OCI-M1 (cell line): ENCODE measurements around the gene PLPP7.

Experiments used
- DNase-seq: peaks from one replicate; lab custom pipeline; 2025; lab: John Stamatoyannopoulos, UW

PLPP7 gene

DNA sequence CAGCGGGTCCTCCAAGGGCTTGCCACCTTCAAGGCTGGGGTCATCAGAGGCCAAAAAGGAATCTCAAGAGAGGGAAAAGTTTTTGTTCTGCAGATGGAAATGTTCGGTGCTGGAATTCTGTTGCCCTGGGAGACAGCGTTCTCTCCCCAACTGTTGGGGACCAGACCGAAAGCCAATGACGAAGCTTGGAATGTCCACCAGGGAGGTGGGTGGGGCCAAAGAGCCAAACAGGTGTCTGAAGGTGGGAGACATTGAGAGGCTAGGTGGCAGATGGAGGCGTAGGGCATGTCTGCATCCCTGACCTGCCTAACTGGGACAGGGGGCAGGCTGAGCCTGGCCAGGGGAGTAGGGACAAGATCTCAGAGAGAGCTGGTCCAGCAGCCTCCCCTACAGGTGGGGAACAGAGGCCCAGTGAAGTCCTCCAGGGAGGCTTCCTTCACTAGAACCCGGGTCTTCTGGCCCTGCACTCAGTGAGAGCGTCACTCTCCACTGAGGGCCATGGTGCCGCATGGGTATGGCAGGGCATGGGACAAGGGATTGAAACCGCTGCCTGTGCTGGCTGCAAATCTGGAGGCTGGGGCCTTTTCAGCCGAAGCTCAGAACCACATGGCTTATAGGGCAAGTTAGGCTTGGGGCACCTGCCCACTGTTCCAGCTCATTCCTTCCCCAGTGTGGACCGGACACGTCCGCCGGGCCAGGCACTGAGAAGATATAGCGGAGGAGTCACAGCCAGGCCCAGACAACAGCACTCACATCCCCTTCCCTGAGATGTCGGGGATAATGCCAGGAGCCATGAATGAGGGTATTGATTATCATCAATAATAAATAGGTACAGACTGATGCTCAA lies 8.2 kb upstream of the PLPP7 start:
- DNase-seq = no peak

DNA sequence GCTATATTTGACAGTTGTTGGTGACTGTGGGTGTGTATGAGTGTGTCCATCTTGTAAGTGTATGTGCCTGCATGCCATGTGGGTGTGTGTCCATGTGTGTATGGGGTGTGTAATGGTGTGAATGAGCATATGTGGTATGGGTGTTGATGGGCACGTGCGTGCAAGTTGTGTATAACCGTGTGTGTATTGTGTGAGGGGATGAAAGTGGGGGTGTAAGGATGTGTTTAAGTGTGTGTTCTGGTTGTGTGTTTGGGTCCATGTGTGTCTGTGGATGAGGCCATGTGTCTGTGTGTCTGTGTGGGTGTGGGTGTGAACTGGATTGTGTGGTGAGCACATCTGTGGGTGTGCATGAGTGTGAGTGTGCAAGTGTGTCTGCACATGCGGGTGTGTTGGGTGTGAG lies 7.3 kb upstream of the PLPP7 start:
- no peak for DNase-seq

DNA sequence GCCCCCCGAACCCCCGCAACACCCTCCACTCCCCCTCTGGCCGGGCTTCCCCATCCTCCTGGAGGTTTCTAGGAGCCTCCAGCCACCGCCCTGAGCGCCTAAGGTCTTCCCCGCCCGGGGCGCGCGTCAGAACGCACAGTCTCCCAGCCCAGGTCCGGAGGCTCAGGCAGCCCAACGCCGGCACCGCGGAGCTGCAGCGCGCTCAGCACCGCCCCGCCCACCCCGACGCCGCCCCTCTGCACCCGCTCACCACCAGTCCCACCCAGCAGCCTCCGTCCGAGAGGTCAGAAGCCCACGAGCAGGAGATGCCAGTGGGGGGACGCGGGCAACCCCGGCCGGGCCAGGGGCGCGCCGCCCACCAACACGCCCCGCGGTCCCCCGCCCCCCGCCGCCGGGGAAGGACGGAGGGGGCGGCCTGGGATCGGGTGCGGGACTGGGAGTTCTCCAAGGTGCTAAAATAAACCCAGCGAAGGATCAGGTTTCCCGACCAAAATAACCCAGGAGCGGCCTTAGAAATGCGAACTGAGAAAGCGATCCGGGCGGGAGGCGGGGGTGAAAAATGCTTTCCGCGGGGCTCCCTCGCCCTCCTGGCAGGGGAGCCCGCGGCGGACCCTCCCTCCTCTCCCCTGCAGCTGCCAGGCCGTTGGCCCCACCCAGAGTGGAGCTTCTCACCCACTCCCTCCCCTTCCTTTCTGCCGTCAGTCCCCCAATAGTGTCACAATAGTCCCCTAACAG lies 6.7 kb upstream of the PLPP7 start:
- no peak for DNase-seq

DNA sequence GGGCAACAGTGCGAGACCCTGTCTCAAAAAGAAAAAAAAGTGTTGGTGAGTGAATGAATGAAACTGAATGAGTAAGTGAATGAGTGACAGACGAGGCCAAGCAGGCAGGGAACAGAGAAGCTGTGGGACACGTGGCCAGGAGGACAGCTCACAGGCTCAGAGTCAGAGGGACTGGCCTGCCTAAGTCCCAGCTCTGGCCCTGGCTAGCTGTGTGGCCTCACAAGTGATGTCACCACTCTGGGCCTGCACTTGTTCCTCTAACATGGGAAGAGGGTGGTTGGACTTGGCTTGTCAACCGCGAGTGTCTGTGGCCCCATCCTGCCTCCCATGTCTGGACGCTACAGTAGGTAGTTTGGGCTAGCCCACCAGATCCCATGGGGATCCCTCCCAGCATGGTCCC lies 4.7 kb upstream of the PLPP7 start:
- DNase-seq = no peak

DNA sequence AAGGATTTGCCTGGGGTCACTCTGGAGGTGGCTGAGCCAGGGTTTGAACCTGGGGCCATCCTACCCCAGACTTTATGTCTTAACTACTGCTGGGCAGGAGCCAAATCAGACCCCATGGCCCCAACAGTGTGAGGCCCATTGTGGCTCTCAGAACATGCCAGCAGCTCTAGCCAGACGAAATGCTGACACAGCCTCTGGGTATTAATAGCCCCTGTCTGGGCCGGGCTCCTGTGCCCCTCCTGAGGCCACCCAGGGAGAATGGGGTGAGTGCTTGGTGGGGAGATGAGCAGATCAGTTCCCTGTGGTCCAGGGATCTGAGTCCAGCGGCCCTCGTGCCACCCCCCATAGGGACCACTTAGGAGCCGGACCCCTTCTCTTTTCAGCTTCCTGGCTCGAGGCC lies 2.2 kb upstream of the PLPP7 start:
- DNase-seq = no peak

DNA sequence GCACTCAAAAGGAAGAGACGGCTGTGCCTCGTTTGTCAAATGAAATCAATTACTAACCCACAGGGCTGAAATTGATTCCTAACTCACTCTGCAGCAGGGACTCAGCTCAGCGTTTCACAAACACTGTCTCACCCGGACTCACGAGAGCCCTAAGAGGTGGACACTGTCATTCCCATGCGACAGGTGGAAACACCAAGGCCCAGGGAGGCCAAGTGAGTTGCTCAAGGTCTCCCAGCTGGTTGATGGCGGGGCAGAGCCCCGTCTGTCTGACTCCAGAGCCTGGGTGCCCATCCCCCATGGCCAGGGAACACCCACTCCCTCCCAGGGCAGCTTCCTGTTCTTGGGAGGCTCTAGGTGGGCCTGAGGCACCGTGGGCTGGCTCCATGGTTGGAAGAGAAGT lies 1.3 kb upstream of the PLPP7 start:
- DNase-seq = no peak

DNA sequence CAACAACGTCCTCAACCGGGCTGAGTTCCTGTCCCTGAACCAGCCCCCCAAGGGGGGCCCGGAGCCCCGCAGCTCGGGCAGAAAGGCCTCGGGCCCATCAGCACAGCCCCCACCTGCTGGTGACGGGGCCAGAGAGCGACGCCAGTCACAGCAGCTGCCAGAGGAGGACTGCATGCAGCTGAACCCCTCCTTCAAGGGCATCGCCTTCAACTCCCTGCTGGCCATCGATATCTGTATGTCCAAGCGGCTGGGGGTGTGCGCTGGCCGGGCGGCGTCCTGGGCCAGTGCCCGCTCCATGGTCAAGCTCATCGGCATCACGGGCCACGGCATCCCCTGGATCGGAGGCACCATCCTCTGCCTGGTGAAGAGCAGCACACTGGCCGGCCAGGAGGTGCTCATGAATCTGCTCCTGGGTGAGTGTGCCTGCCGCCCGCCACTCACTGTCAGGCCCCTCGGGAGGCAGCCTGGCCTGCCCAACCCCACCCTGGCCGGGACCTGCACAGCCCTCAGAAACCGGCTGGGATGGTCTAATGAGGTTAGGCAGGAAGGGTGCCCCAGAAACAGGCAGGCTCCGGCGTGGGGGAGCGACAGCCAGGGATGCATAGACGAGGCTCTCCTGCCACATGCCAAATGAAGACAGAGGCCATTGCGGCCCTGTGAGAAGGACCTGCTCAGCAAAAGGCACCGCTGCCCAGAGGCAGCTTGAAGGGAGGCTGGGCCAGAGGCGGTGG lies 678 bp downstream of the PLPP7 start:
- DNase-seq = no peak

DNA sequence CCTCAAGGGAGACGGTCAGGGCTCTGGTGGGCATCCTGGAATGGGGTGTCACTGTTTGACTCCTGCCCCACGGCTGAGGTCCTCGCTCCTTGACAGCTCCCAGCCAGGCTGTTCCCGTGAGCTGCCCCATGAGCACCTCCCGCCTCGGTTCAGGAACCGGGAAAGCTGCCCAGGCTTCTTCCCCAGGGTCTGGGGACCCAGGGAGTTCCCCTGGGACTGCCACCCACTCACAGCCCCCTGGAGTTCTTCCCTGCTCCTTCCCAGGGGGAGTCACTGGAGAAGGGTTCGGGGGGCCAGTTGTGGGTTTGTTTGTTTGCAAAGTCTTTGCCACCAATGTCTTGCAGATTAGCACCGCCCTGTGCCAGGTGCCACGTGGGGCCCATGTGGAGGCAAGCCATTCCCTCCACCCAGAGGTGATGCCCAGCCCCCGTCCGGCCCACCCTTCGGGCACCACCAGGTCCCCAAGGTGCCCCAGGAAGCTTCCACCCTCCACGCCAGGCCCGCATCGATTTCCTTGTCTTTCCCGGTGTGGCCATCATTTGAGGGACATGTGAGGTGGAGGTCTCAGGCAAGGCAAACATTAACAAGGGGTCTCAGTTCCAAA lies 1.3 kb downstream of the PLPP7 start:
- DNase-seq = no peak

DNA sequence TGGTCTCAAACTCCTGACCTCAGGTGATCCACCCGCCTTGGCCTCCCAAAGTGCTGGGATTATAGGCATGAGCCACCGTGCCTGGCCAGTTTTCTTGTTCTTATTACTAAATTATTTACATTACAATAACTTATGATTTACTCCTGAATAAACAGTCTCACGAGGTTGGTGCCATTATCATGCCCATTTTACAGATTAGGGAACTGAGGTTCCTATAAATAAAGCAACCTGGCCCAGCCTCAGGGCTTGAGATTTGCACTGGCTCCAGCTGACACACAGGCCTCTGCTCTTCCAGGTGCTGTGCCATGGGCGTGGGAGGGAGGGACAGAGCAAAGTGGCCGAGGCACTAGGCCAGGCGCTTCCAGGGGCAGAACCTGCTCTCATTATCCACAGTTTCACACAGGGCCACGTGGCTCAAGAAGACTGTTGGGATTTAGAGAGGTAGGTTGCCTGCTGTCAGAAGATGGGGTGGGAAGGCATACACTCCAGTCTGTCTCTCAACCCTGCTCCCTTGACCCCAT lies 2.3 kb downstream of the PLPP7 start:
- DNase-seq = no peak

DNA sequence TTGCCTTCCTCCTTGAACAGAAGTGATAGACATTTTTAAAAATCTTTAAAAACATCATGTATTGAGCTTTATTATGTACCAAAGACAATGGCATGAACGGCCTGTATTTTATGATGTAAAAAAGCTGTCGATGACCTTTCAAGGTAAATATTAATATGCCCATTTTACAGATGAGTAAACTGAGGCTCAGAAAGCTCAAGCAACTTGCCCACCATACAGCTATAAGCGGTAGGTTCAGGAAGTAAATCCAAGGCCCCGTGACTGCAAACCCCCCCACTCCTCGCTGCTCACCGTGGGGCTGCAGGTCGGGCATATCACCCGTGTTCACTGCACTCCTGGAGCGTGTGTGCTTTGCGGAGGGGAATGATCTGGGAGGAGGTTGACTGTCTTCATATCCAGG lies 3.4 kb downstream of the PLPP7 start:
- no peak for DNase-seq

DNA sequence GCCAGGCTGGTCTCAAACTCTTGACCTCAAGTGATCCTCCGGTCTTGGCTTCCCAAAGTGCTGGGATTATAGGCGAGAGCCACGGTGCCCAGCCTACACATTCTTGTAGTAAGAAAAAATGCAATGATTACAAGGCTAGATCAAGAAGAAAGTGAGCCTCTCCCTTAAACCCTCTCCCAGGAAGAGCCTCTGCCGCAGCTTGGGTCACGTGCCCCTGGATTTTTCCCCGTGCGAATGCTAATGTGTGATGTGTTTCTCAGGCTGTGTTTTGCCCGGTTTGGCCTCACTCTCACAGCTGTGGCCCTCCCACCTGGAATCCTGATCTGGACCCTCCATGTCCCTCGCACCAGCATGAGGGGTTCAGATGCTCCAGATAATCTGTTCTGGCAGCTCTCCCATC lies 6.9 kb downstream of the PLPP7 start:
- no peak for DNase-seq

DNA sequence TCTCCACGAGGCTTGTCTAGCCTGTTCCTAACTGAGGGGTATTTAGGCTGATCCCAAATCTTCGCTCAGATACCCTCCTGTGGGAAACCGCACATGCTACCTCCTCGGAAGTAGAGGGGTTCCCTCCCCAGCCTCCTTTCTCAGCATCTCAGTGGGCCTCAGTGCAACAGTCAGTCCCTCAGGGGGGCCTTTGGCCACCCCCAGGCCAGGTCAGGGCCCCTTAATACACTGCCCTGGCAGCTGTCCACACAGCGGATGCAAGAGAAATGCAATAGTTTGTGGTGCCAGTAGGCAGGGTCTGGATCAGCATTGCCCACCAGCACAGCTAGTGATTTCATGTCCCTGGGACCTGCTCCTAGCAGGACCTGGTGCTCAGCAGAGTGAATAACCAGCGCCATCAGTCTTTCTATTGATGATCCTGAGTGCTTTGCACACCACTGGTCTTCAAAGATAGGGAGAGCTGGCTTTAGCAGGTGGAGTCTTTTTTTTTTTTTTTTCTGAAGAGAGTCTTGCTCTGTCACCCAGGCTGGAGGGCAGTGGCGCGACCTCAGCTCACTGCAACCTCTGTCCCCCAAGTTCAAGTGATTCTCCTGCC lies 7.5 kb downstream of the PLPP7 start:
- DNase-seq = peak; percentile 27

DNA sequence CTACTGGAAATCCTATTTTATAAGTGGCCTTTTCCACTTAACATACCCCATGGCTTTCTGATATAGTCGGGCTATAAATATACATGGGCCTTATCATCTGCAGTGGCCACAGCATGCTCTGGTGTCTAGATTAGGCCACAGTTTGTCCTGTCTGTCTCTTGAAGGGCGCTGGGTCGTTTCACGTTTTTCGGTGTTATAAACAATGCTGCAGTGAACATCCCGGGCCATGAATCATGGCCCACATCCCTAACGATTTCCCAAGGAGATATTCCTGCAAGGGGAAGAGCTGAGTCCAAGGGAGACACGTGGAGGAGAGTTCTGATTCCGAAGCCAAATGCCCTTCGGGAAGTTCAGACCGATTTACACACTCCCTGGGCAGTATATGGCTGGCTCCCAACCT lies 8.4 kb downstream of the PLPP7 start:
- peak; percentile 72 for DNase-seq

DNA sequence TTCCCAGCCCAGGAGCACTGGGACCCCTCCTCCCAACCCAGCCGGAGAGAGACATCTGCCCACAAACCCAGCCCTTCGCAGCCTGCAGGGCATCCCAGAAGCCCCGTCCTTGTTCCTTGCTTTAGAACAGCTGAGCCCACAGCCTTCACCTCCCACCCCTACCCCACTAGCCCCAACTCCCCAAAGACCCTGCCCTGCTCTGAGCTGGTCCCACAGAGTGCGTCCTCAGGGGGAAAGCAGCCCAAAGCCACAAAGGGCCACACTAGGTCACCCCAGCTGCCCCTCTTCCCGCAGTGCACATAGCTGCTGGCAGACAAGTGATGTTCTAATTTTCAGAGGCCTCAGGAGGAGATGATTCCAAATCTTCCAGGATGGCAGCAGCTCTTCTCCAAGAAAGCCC lies 8.8 kb downstream of the PLPP7 start:
- no peak for DNase-seq

DNA sequence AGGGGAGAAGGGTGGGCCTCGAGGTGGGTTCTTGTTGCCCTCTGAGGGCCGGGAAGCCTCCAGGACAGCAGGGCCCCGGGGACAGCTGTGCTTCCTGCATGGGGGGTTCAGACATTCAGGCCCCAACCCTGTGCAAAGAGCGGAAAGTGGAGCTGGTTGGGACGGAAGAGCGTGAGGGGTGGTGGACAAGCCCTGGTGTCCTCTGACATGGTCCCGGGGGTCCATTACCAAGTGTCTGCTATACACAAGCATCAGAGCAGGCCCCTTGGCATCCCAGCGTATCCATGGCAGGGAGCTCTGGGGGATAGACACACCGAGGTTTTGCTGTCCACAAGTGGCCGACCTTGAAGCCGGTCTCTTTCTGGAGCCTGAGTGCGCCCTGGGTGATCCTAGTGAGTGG lies 9.3 kb downstream of the PLPP7 start:
- DNase-seq = no peak

DNA sequence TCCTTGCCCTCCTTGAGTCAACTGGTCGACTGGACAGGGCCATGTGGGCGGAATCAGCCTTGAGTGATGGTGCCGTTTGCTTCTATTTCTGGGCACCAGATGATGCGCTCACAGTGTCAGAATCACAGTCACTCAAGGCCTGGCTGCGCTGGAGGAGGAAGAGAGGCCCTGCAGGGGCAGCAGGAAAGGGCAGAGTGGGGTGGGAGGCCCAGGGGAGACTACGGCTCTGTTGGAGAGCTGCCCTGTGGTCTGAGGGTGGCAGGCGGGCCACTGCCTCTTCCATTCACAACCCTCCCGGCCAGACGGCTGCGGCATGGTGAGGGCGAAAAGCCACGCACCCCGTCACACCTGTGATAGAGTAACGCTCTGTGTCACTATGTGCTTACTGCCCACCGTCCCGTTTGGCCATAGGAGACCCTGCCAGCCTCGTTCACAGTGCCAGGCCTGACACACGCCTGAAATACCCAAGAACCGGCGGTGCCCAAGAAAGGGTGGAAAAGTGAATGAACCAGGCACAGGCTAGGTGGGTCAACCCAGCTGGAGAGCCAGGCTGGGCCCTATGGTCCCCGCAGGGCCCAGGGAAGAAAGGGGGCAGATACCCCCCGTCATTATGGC lies 9.9 kb downstream of the PLPP7 start:
- no peak for DNase-seq

DNA sequence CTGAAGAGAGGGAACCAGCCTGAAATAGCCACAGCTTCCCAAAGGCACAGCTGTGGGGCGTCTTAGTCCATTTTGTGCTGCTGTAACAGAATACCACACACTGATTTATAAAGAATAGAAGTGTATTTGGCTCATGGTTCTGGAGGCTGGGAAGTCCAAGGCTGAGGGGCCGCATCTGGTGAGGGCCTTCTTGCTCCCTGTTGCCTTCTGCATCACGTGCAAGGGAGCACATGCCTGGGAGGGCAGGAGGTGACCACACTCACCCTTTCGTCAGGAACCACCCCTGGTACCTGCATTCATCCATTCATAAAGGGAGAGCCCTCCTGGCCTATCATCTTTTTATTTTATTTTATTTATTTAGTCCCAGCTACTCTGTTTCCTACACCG lies 10.4 kb downstream of the PLPP7 start:
- DNase-seq = no peak

DNA sequence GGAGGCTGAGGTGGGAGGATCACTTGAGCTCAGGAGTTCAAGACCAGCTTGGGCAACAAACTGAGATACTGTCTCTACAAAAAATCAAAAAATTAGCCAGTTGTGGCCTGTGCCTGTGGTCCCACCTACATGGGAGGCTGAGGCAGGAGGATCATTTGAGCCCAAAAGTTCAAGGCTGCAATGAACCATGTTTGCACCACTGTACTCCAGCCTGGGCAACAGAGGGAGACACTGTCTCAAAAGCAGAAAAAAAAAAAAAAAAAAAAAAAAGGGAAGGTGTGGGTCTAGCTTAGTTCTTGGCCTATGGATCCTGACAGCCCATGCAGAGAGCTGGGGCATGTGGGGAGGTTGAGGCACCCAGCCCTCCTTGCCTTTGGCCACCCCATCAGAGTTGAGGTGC lies 10.9 kb downstream of the PLPP7 start:
- peak; percentile 30 for DNase-seq

DNA sequence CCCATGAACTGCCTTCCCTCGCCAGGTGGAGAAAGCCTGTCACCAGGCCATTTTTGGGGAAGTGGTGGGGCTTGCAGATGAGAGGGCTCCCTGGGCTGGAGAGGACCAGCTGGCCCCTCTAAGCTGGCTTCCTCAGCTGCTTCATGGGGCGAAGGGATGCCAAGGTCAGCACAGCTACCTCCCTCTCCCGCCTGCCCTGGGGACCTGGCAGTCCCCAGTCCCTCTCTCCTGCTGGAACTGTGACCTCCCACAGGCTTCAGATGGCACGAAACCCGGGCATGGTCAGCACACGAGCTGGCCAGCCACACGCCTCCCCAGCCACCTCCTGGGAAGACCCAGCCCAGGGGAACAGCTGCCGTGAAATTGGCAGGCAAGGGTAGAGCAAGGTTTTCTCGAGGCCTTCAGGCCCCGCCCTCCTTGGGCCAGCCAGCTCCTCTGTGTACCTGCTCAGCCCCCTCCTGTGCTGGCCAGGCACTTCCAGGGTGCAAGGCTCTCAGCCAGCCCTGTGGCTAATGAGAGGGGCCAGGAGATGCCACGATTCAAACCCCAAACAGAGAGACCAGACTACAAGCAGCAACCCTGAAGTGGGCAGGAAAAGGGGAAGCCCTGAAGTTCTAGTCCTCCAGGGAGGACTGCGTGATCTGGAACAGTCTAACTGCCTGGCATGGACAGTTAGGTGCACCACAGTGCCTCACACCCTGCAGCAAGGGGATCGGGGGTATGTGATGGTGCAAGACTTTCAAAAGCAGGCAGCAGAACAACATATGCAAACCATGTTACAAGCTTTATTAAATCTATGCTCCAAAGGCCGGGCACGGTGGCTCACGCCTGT lies 12.9 kb downstream of the PLPP7 start:
- no peak for DNase-seq
